DMS 273 (cell line): ENCODE data around the gene CSF3.

Source experiments
- DNase-seq: peaks from one replicate; lab custom pipeline; 2025; ENCODE audit not compliant: unreplicated experiment; lab: John Stamatoyannopoulos, UW

The CSF3 gene

GRCh38 chr17:40015005-40015997 is at the start of gene CSF3:
Gene CSF3, plus strand, starts transcription at chr17:40015440. Its CDS starts 35 bp downstream, at chr17:40015475.
- no peak for DNase-seq

- no peak for DNase-seq
Observed at GRCh38 chr17:39966771-39967170, 48.5 kb upstream of the CSF3 start.

GRCh38 chr17:39968761-39969160 is 46.5 kb upstream of the CSF3 start:
- DNase-seq = no peak

- no peak for DNase-seq
Observed at GRCh38 chr17:39969375-39969774, 45.9 kb upstream of the CSF3 start.

- DNase-seq = no peak
Observed at GRCh38 chr17:39970157-39970692, 45.0 kb upstream of the CSF3 start.

GRCh38 chr17:39971076-39971603 is 44.1 kb upstream of the CSF3 start:
- no peak for DNase-seq

GRCh38 chr17:39972271-39972670 is 43.0 kb upstream of the CSF3 start:
- DNase-seq = no peak

GRCh38 chr17:39973496-39973895 is 41.7 kb upstream of the CSF3 start:
- DNase-seq = no peak

- DNase-seq = no peak
Observed at GRCh38 chr17:39974433-39974832, 40.8 kb upstream of the CSF3 start.

GRCh38 chr17:39975801-39976200 is 39.4 kb upstream of the CSF3 start:
- DNase-seq = no peak

- no peak for DNase-seq
Observed at GRCh38 chr17:39979016-39979670, 36.1 kb upstream of the CSF3 start.

GRCh38 chr17:39979893-39980350 is 35.3 kb upstream of the CSF3 start:
- peak; percentile 61 for DNase-seq

GRCh38 chr17:39980351-39981206 is 34.7 kb upstream of the CSF3 start, which contains the start of gene PSMD3:
Gene PSMD3, plus strand, starts transcription at chr17:39980807. Its CDS starts 164 bp downstream, at chr17:39980971.
- DNase-seq = peak; percentile 100

GRCh38 chr17:39981207-39981741 is 34.0 kb upstream of the CSF3 start:
- DNase-seq = no peak

- no peak for DNase-seq
Observed at GRCh38 chr17:39981766-39982375, 33.4 kb upstream of the CSF3 start.

- DNase-seq = no peak
Observed at GRCh38 chr17:39988206-39988810, 26.9 kb upstream of the CSF3 start.

- no peak for DNase-seq
Observed at GRCh38 chr17:39994448-39994847, 20.8 kb upstream of the CSF3 start.

- DNase-seq = no peak
Observed at GRCh38 chr17:39995438-39995837, 19.8 kb upstream of the CSF3 start.

- no peak for DNase-seq
Observed at GRCh38 chr17:39996162-39996561, 19.1 kb upstream of the CSF3 start.
